Measurements from ENCODE around the gene LMTK2. TPM values are rescaled to one million over a fixed set of nuclear protein-coding genes. Genes with fewer than 3 reads are reported as not detected.

The LMTK2 gene
- total and polyA plus RNA-seq, 7 donors = 3.0 to 19.9 (median 17.0) TPM

- H3K27me3 ChIP-seq = no peaks in the 10 kb centered on the region
- intact Hi-C loops (cut with DNase I) = no loop called here
- no peak for TF ChIP-seq EP300 (IDR thresholded peaks at IDR 0.05)
- no peak for TF ChIP-seq CTCF (IDR thresholded peaks at IDR 0.05)
- no peak for TF ChIP-seq POLR2AphosphoS5 (IDR thresholded peaks at IDR 0.05)
- no peak for TF ChIP-seq POLR2A (IDR thresholded peaks at IDR 0.05)
- no peak overlapping the region for H3K27ac ChIP-seq
- no peaks in the 10 kb centered on the region for H3K9me3 ChIP-seq
- no peak overlapping the region for H3K4me3 ChIP-seq
- H3K4me1 ChIP-seq = peaks cover 0 to under 1% (median 0%) of the 10 kb centered on the region in 4 donors
- 85 to 93% methylated on average over 6 of the region's 6 CpGs for WGBS, 2 donors
- H3K36me3 ChIP-seq = no peaks in the 10 kb centered on the region
- no peak for DNase-seq
Observed at GRCh38 chr7:98125759-98126158, 19.1 kb downstream of the LMTK2 start.

- Histone ChIP-seq H3K27me3 (no peaks in the 10 kb centered on the region), H3K4me3 (no peak overlapping the region), H3K27ac (no peak overlapping the region), H3K4me1 (peaks cover 0 to 7% (median 5%) of the 10 kb centered on the region in 4 donors), H3K36me3 (no peaks in the 10 kb centered on the region), H3K9me3 (no peaks in the 10 kb centered on the region)
- no peak for TF ChIP-seq POLR2A (IDR thresholded peaks at IDR 0.05)
- TF ChIP-seq POLR2AphosphoS5 (IDR thresholded peaks at IDR 0.05) = no peak
- TF ChIP-seq EP300 (IDR thresholded peaks at IDR 0.05) = no peak
- no peak for TF ChIP-seq CTCF (IDR thresholded peaks at IDR 0.05)
- WGBS, 2 donors = 88 to 93% methylated on average over 13 of the region's 13 CpGs
- DNase-seq = no peak
- intact Hi-C loops (cut with DNase I) = no loop called here
Observed at GRCh38 chr7:98126311-98127142, 19.9 kb downstream of the LMTK2 start.

- intact Hi-C loops (cut with DNase I) = no loop called here
- no peaks in the 10 kb centered on the region for H3K36me3 ChIP-seq
- H3K27me3 ChIP-seq = no peaks in the 10 kb centered on the region
- DNase-seq = no peak
- H3K4me1 ChIP-seq = peaks cover 0 to 22% (median 10%) of the 10 kb centered on the region in 4 donors
- TF ChIP-seq CTCF (IDR thresholded peaks at IDR 0.05) = no peak
- no peak for TF ChIP-seq POLR2A (IDR thresholded peaks at IDR 0.05)
- TF ChIP-seq POLR2AphosphoS5 (IDR thresholded peaks at IDR 0.05) = no peak
- no peak for TF ChIP-seq EP300 (IDR thresholded peaks at IDR 0.05)
- H3K9me3 ChIP-seq = no peaks in the 10 kb centered on the region
- H3K27ac ChIP-seq = no peak overlapping the region
- no peak overlapping the region for H3K4me3 ChIP-seq
- WGBS, 2 donors = 96 to 97% methylated on average over 8 of the region's 8 CpGs
Observed at GRCh38 chr7:98128346-98128745, 21.7 kb downstream of the LMTK2 start.

- no peak for TF ChIP-seq POLR2AphosphoS5 (IDR thresholded peaks at IDR 0.05)
- no peaks in the 10 kb centered on the region for H3K9me3 ChIP-seq
- no peaks in the 10 kb centered on the region for H3K27me3 ChIP-seq
- H3K4me3 ChIP-seq = no peak overlapping the region
- WGBS, 2 donors = 59 to 73% methylated on average over 4 of the region's 4 CpGs
- DNase-seq = no peak
- intact Hi-C loops (cut with DNase I) = no loop called here
- H3K36me3 ChIP-seq = no peaks in the 10 kb centered on the region
- H3K27ac ChIP-seq = no peak overlapping the region
- peaks cover 0 to 40% (median 16%) of the 10 kb centered on the region in 4 donors for H3K4me1 ChIP-seq
Observed at GRCh38 chr7:98130959-98131358, 24.3 kb downstream of the LMTK2 start.

GRCh38 chr7:98133181-98133580 lies 26.5 kb downstream of the LMTK2 start:
- no peak for DNase-seq
- TF ChIP-seq POLR2AphosphoS5 (IDR thresholded peaks at IDR 0.05) (no peak), POLR2A (IDR thresholded peaks at IDR 0.05) (no peak)
- peaks cover 0 to 40% (median 16%) of the 10 kb centered on the region in 4 donors for H3K4me1 ChIP-seq
- peaks cover 0 to 10% (median 0%) of the 10 kb centered on the region in 4 donors for H3K36me3 ChIP-seq
- H3K4me3 ChIP-seq = no peak overlapping the region
- intact Hi-C loops (cut with DNase I) = no loop called here
- no peaks in the 10 kb centered on the region for H3K9me3 ChIP-seq
- 26 to 29% methylated on average over 4 of the region's 4 CpGs for WGBS, 2 donors
- H3K27ac ChIP-seq = no peak overlapping the region
- H3K27me3 ChIP-seq = no peaks in the 10 kb centered on the region

Measured in sigmoid colon (tissue), 7 donors.